SU-DHL-6 (cell line): Measurements from ENCODE around the gene CHMP6.

ENCODE experiments used
- EZH2phosphoT487 ChIP-seq: fragments of 200-600 bp; sonication (generic), shearing (Covaris generic); conservative IDR thresholded peaks from 2 replicates; pipeline ENCODE4 v1.6.1; 2018; ENCODE audit warnings: mild to moderate bottlenecking, antibody characterized with exemption, low read length, moderate library complexity, mixed read lengths
- TF ChIP-seq, protein P1 (sequence below): fragments of 200-600 bp; sonication (generic); IDR thresholded peaks from one replicate; pipeline ENCODE4 v1.5.1; 2017; ENCODE audit warnings: antibody characterized with exemption, mild to moderate bottlenecking, low read length, moderate library complexity; ENCODE audit not compliant: insufficient read depth, poor library complexity, severe bottlenecking

DNA sequence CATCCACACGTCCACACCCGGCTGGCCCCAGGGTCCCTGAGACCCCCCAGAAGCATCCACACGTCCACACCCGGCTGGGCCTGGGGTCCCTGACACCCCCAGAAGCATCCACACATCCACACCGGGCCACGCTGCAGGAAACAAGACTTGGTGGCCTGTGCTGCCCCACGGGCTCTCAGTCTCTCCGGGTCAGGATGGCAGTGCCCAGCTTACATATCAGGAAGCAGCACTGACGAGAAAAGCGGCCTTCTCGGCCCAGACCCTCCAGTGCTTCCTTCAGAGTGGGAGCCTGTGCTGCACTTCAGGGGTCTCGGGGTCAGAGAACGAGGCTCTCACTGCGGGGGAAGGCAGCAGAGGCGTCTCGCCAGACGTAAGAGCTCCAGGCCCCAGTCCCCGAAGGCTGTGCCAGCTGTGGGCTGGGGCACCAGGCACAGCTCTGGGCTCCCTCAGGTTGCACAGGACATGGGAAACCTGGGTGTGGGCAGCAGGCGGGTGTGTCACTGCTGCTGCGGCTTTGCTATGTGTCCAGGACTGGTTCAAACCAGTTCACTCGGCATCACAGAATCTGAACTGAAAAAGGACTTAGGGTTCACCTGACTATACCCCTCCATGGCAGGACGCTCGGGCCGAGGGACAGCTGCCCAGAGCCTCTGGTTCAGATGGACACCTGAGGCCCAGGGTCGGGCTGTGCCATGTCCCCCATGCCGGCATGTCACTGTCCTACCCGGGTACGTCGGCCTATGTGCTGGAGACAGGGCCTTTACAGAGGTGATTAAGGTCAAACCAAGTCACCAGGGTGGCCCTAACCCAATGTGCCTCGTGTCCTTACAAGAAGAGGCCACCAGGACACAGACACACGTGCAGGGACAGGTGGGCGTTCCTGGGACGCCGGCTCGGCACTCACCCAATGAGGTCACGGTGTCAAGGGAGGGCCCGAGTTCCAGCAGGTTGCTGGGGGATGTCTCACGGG lies 40.2 kb upstream of the CHMP6 start:
- TF ChIP-seq, protein P1, sequence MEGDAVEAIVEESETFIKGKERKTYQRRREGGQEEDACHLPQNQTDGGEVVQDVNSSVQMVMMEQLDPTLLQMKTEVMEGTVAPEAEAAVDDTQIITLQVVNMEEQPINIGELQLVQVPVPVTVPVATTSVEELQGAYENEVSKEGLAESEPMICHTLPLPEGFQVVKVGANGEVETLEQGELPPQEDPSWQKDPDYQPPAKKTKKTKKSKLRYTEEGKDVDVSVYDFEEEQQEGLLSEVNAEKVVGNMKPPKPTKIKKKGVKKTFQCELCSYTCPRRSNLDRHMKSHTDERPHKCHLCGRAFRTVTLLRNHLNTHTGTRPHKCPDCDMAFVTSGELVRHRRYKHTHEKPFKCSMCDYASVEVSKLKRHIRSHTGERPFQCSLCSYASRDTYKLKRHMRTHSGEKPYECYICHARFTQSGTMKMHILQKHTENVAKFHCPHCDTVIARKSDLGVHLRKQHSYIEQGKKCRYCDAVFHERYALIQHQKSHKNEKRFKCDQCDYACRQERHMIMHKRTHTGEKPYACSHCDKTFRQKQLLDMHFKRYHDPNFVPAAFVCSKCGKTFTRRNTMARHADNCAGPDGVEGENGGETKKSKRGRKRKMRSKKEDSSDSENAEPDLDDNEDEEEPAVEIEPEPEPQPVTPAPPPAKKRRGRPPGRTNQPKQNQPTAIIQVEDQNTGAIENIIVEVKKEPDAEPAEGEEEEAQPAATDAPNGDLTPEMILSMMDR: no peak
- TF ChIP-seq EZH2phosphoT487: no peak
